Osteoblast (primary cell): ENCODE results near the gene SMC6. TPM values are rescaled to one million over a fixed set of nuclear protein-coding genes. Genes with fewer than 3 reads are reported as not detected.

Experiments
- DNase-seq: peaks from one replicate; pipeline ENCODE4 v3.0.0; 2011; ENCODE audit warnings: low spot score, mixed read lengths; ENCODE audit not compliant: insufficient read length; ENCODE audit errors: missing footprints
- H2AFZ ChIP-seq: 2 replicates; pipeline ENCODE4 v1.6.0; 2011; ENCODE audit warnings: mild to moderate bottlenecking, low read length
- H3K27ac ChIP-seq: 2 replicates; pipeline ENCODE4 v1.5.1; 2011; ENCODE audit warnings: mild to moderate bottlenecking, low read depth, low read length, moderate library complexity
- H3K27me3 ChIP-seq: 2 replicates; pipeline ENCODE4 v1.6.0; 2012; ENCODE audit warnings: mild to moderate bottlenecking, control low read depth, inconsistent platforms, low read length, moderate library complexity; ENCODE audit not compliant: insufficient read depth
- H3K36me3 ChIP-seq: 2 replicates; pipeline ENCODE4 v1.5.1; 2011; ENCODE audit warnings: mild to moderate bottlenecking, low read length, control low read depth, moderate library complexity; ENCODE audit not compliant: insufficient read depth
- H3K4me1 ChIP-seq: 2 replicates; pipeline ENCODE4 v1.5.1; 2011; ENCODE audit warnings: mild to moderate bottlenecking, low read length, control low read depth, moderate library complexity; ENCODE audit not compliant: insufficient read depth
- H3K4me2 ChIP-seq: 2 replicates; pipeline ENCODE4 v1.6.0; 2011; ENCODE audit warnings: mild to moderate bottlenecking, low read length; ENCODE audit not compliant: insufficient read depth
- H3K4me3 ChIP-seq: fragments of 200-600 bp; sonication (generic); 3 replicates; pipeline ENCODE4 v1.5.1; 2012; ENCODE audit warnings: mild to moderate bottlenecking, low read length, inconsistent platforms; ENCODE audit not compliant: insufficient read depth
- H3K79me2 ChIP-seq: 2 replicates; pipeline ENCODE4 v1.6.0; 2012; ENCODE audit warnings: mild to moderate bottlenecking, low read length, control low read depth, inconsistent platforms; ENCODE audit not compliant: insufficient read depth
- H3K9me3 ChIP-seq: 2 replicates; pipeline ENCODE4 v1.5.1; 2011; ENCODE audit warnings: low read depth, low read length, control low read depth
- H4K20me1 ChIP-seq: 2 replicates; pipeline ENCODE4 v1.6.0; 2012; ENCODE audit warnings: mild to moderate bottlenecking, low read length, control low read depth; ENCODE audit not compliant: insufficient read depth
- CTCF ChIP-seq: IDR thresholded peaks from 2 replicates; pipeline ENCODE4 v1.5.1; 2011; ENCODE audit warnings: mild to moderate bottlenecking, low read depth, low read length, moderate library complexity; ENCODE audit errors: extremely low read depth
- total RNA-seq: library from RNA; depleted of rRNA; stranded (reverse); fragments of >200 nt; gene quantifications from 2 replicates; pipeline ENCODE4 v1.2.3, GENCODE V29; 2012

Gene SMC6
- total RNA-seq, 1 donor, result 22.4 TPM

GRCh38 chr2:17793296-17793695 is 39.7 kb upstream of the SMC6 start:
- H3K4me2 ChIP-seq, result no peak overlapping the region
- H2AFZ ChIP-seq, result no peak overlapping the region
- no peaks in the 10 kb centered on the region for H3K27me3 ChIP-seq
- H3K27ac ChIP-seq, result no peak overlapping the region
- H4K20me1 ChIP-seq, result no peaks in the 10 kb centered on the region
- no peak for TF ChIP-seq CTCF
- H3K79me2 ChIP-seq, result no peaks in the 10 kb centered on the region
- no peak for DNase-seq
- no peaks in the 10 kb centered on the region for H3K4me1 ChIP-seq
- H3K36me3 ChIP-seq, result no peaks in the 10 kb centered on the region
- H3K9me3 ChIP-seq, result no peaks in the 10 kb centered on the region
- H3K4me3 ChIP-seq, result no peak overlapping the region

- DNase-seq, result no peak
- Histone ChIP-seq H3K79me2 (no peaks in the 10 kb centered on the region), H3K27ac (no peak overlapping the region), H3K4me2 (no peak overlapping the region), H2AFZ (no peak overlapping the region), H3K4me1 (no peaks in the 10 kb centered on the region), H3K36me3 (no peaks in the 10 kb centered on the region), H3K4me3 (no peak overlapping the region), H3K27me3 (no peaks in the 10 kb centered on the region), H3K9me3 (no peaks in the 10 kb centered on the region), H4K20me1 (no peaks in the 10 kb centered on the region)
- no peak for TF ChIP-seq CTCF
These were observed 38.9 kb upstream of the SMC6 start for GRCh38 chr2:17792515-17792914.

- Histone ChIP-seq H3K79me2 (no peaks in the 10 kb centered on the region), H2AFZ (no peak overlapping the region), H3K27ac (no peak overlapping the region), H3K4me1 (no peaks in the 10 kb centered on the region), H3K4me2 (no peak overlapping the region), H3K36me3 (no peaks in the 10 kb centered on the region), H4K20me1 (no peaks in the 10 kb centered on the region), H3K27me3 (no peaks in the 10 kb centered on the region), H3K9me3 (no peaks in the 10 kb centered on the region), H3K4me3 (no peak overlapping the region)
- no peak for TF ChIP-seq CTCF
- no peak for DNase-seq
These were observed 38.2 kb upstream of the SMC6 start for GRCh38 chr2:17791817-17792130.

- no peaks in the 10 kb centered on the region for H3K4me1 ChIP-seq
- H3K27me3 ChIP-seq, result no peaks in the 10 kb centered on the region
- no peak overlapping the region for H3K4me2 ChIP-seq
- H3K79me2 ChIP-seq, result no peaks in the 10 kb centered on the region
- no peaks in the 10 kb centered on the region for H4K20me1 ChIP-seq
- H3K9me3 ChIP-seq, result no peaks in the 10 kb centered on the region
- H3K4me3 ChIP-seq, result no peak overlapping the region
- H3K27ac ChIP-seq, result no peak overlapping the region
- no peak for TF ChIP-seq CTCF
- no peaks in the 10 kb centered on the region for H3K36me3 ChIP-seq
- no peak for DNase-seq
- H2AFZ ChIP-seq, result no peak overlapping the region
These were observed 37.7 kb upstream of the SMC6 start for GRCh38 chr2:17791121-17791816.
